IPS-15b (cell line): ENCODE results near the gene CAPN6.

ENCODE experiments used
- H3K27me3 ChIP-seq: one replicate; pipeline ENCODE4 v1.6.1; 2013; ENCODE audit warnings: low read length; ENCODE audit not compliant: control insufficient read depth, insufficient read depth
- H3K36me3 ChIP-seq: one replicate; pipeline ENCODE4 v1.6.1; 2013; ENCODE audit warnings: low read length; ENCODE audit not compliant: control insufficient read depth, insufficient read depth
- H3K4me1 ChIP-seq: one replicate; pipeline ENCODE4 v1.6.1; 2013; ENCODE audit warnings: mild to moderate bottlenecking, low read length; ENCODE audit not compliant: control insufficient read depth, insufficient read depth
- H3K4me3 ChIP-seq: one replicate; pipeline ENCODE4 v1.5.1; 2013; ENCODE audit warnings: low read depth, low read length
- H3K9ac ChIP-seq: one replicate; pipeline ENCODE4 v1.6.1; 2013; ENCODE audit warnings: low read depth, mild to moderate bottlenecking, low read length
- H3K9me3 ChIP-seq: one replicate; pipeline ENCODE4 v1.6.1; 2013; ENCODE audit warnings: mild to moderate bottlenecking, low read length; ENCODE audit not compliant: control insufficient read depth, insufficient read depth

CAPN6 gene

GRCh38 chrX:111265486-111265885, 4.8 kb downstream of the CAPN6 start:
- no peak overlapping the region for H3K4me3 ChIP-seq
- peaks cover 14% of the 10 kb centered on the region for H3K4me1 ChIP-seq
- no peaks in the 10 kb centered on the region for H3K36me3 ChIP-seq
- H3K9me3 ChIP-seq = no peaks in the 10 kb centered on the region
- H3K27me3 ChIP-seq = no peaks in the 10 kb centered on the region
- no peak overlapping the region for H3K9ac ChIP-seq

DNA sequence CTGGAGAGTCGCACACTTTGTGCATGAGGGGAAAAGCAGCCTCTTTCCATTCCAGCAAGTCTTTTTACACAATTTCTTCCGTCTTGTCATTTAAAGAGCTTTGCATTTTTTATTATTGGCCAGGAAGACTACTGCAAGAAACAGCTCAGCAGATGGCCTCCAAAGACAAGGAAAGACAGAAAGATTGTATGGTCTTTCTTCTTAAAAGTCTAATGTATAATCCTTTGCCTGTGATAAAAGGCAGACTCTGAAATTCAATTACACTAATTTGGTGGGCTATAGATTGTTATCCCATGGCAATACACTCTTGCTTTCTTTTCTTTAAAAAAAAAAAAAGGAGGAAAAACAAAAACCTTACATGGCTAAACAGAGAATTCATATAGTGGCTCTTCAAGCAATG, 5.9 kb downstream of the CAPN6 start:
- H3K4me1 ChIP-seq = peaks cover 6% of the 10 kb centered on the region
- no peaks in the 10 kb centered on the region for H3K9me3 ChIP-seq
- H3K9ac ChIP-seq = no peak overlapping the region
- H3K4me3 ChIP-seq = no peak overlapping the region
- H3K27me3 ChIP-seq = no peaks in the 10 kb centered on the region
- H3K36me3 ChIP-seq = no peaks in the 10 kb centered on the region

- Histone ChIP-seq H3K9ac (no peak overlapping the region), H3K27me3 (no peaks in the 10 kb centered on the region)
Observed at GRCh38 chrX:111262086-111262485, 8.2 kb downstream of the CAPN6 start.

DNA sequence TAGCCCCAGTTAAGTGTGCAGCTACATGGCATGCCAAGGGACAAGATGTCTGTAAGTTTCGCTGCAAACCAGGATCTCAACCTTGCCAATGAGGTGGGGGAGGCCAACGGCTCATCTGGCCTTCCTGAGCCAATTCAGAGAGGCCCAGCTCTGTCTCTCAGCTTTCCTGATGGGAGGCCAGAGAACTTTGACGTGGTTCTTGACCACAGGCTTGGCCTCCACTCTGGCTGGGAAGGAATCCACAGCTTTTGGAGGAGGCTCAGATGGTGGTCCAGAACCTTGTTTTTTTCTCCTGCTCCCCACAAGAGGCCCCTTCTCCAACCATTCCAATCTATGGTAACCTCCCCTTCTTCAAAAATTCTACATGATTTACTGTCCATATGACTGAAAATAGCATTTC, 9.8 kb downstream of the CAPN6 start:
- no peaks in the 10 kb centered on the region for H3K27me3 ChIP-seq
- no peaks in the 10 kb centered on the region for H3K4me1 ChIP-seq
- no peak overlapping the region for H3K9ac ChIP-seq
- H3K36me3 ChIP-seq = no peaks in the 10 kb centered on the region
- no peak overlapping the region for H3K4me3 ChIP-seq
- H3K9me3 ChIP-seq = no peaks in the 10 kb centered on the region

More at GRCh38 chrX:111262086-111262485, 8.2 kb downstream of the CAPN6 start:
- Histone ChIP-seq H3K9me3 (no peaks in the 10 kb centered on the region), H3K36me3 (no peaks in the 10 kb centered on the region), H3K4me1 (no peaks in the 10 kb centered on the region), H3K4me3 (no peak overlapping the region)

DNA sequence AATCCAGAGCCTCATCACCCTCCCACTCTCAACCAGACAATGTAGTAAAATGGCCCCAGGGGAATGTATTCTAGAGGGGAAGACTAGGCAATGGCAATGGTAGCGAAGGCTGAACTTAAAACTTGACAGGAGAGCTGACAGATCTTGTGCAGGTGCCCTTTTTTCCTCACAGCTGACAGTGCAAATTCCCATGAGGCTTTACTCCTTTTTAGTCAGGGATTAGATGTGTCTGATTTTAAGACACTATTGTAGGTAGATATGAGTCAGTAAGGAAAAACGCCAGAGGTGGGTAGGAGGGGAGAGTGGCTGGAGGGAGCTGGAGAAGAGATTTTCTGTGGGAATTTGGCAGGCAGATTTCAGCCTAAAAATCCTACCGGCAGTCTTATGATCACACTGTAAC, 10.7 kb downstream of the CAPN6 start:
- Histone ChIP-seq H3K9ac (no peak overlapping the region), H3K4me1 (no peaks in the 10 kb centered on the region), H3K4me3 (no peak overlapping the region), H3K9me3 (no peaks in the 10 kb centered on the region), H3K27me3 (no peaks in the 10 kb centered on the region), H3K36me3 (no peaks in the 10 kb centered on the region)

GRCh38 chrX:111257733-111258132, 12.6 kb downstream of the CAPN6 start:
- no peak overlapping the region for H3K4me3 ChIP-seq

GRCh38 chrX:111254896-111255693, 15.2 kb downstream of the CAPN6 start:
- Histone ChIP-seq H3K27me3 (no peaks in the 10 kb centered on the region), H3K36me3 (no peaks in the 10 kb centered on the region), H3K4me1 (no peaks in the 10 kb centered on the region), H3K9me3 (no peaks in the 10 kb centered on the region), H3K9ac (no peak overlapping the region), H3K4me3 (no peak overlapping the region)

More at GRCh38 chrX:111257733-111258132, 12.6 kb downstream of the CAPN6 start:
- Histone ChIP-seq H3K36me3 (no peaks in the 10 kb centered on the region), H3K27me3 (no peaks in the 10 kb centered on the region), H3K9me3 (no peaks in the 10 kb centered on the region), H3K4me1 (no peaks in the 10 kb centered on the region), H3K9ac (no peak overlapping the region)

- Histone ChIP-seq H3K4me1 (no peaks in the 10 kb centered on the region), H3K4me3 (no peak overlapping the region), H3K36me3 (no peaks in the 10 kb centered on the region), H3K27me3 (no peaks in the 10 kb centered on the region), H3K9me3 (no peaks in the 10 kb centered on the region), H3K9ac (no peak overlapping the region)
Observed at GRCh38 chrX:111244235-111244750, 26.0 kb downstream of the CAPN6 start.

DNA sequence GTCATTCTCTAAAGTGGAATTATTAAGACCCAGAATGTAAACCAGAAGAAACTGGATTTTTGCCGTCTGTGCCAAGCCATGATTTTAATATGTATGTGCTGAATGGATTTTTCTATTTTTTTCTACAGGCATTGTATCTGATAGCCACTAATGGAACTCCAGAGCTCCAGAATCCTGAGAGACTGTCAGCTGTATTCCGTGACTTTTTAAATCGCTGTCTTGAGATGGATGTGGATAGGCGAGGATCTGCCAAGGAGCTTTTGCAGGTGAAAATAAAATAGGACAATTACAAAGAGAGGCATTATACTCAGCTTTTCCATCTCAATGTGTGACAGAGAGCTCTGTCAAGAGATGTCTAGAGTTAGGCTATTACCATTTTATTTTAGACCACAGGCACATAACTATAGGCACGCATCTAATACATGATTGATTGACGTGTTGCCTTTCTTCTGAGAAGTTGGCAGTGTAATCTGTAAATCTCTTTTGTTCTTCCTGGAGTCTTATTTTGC, 53.9 kb downstream of the CAPN6 start:
- no peak overlapping the region for H3K4me3 ChIP-seq
- no peaks in the 10 kb centered on the region for H3K36me3 ChIP-seq
- H3K4me1 ChIP-seq = no peaks in the 10 kb centered on the region
- H3K9me3 ChIP-seq = no peaks in the 10 kb centered on the region
- H3K9ac ChIP-seq = no peak overlapping the region
- no peaks in the 10 kb centered on the region for H3K27me3 ChIP-seq

DNA sequence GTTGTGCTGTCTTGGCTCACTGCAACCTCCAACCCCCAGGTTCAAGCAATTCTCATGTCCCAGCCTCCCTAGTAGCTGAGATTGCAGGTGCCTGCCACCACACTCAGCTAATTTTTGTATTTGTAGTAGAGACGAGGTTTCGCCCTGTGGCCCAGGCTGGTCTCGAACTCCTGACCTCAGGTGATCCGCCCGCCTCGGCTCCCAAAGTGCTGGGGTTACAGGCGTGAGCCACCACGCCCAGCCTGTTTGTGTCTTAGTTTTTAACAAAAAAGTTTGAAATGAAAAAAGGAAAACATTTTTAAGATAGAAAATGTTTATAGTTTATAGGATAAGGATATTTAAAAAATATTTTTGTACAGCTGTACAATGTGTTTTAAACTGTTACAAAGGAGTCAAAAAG, 62.4 kb downstream of the CAPN6 start:
- Histone ChIP-seq H3K9me3 (no peaks in the 10 kb centered on the region), H3K9ac (no peak overlapping the region), H3K4me3 (no peak overlapping the region), H3K27me3 (no peaks in the 10 kb centered on the region), H3K36me3 (no peaks in the 10 kb centered on the region), H3K4me1 (no peaks in the 10 kb centered on the region)

DNA sequence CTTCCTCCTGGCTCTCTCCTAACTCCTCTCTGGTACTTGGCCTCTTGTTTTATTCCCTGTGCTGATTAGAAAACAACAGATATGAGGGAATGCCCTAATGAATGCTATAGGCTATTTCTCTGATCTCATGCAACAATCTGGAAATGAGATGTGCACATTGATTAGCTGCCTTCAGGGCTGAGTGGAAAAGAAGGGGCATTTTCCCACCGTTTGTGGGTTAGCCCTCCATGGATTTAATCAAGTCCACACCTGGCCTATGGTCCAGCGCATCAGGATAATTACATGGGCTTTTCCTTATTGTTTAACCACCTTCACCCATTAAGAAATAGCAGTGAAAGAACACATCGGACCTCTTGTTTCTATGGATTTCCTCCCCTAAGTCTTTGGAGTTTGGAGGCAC, 70.0 kb downstream of the CAPN6 start:
- no peak overlapping the region for H3K9ac ChIP-seq
- no peaks in the 10 kb centered on the region for H3K4me1 ChIP-seq
- no peaks in the 10 kb centered on the region for H3K9me3 ChIP-seq
- no peaks in the 10 kb centered on the region for H3K27me3 ChIP-seq
- no peak overlapping the region for H3K4me3 ChIP-seq
- no peaks in the 10 kb centered on the region for H3K36me3 ChIP-seq

DNA sequence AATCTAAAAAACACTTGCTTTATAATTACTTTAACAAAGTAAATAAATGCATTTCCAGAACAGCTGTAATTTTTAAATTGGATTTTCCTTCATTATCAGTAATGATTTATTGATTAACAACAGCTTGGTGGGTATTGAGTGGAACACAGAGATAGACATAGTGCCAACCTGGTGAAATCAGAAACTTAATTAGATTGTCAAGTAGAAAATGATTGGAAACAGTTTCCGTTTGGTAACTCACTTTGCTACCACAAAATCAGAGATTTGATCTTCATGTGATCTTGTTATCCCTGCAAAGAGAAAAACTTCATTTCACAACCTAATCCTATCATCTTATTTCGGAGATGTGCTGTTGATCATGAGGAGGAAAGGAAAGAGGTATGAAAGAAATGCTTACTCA, 70.8 kb downstream of the CAPN6 start:
- Histone ChIP-seq H3K27me3 (no peaks in the 10 kb centered on the region), H3K4me3 (no peak overlapping the region), H3K36me3 (no peaks in the 10 kb centered on the region), H3K9me3 (no peaks in the 10 kb centered on the region), H3K9ac (no peak overlapping the region), H3K4me1 (no peaks in the 10 kb centered on the region)
